Testis (tissue), 2 donors: ENCODE measurements around the gene IMMP2L.

ENCODE experiments used
- CTCF ChIP-seq, 3 experiments: fragments of 450-650 bp in 2 of 3; fragments of 200-600 bp in 1 of 3; sonication (generic) in 1 of 3; IDR thresholded peaks; one replicate each; pipeline ENCODE4 v1.5.1; 2016 to 2019; ENCODE audit warnings: antibody characterized with exemption in 3 of 3, mild to moderate bottlenecking in 2 of 3, moderate library complexity in 1 of 3
- POLR2A ChIP-seq: fragments of 450-650 bp; IDR thresholded peaks from one replicate; pipeline ENCODE4 v1.6.1; 2017; ENCODE audit warnings: antibody characterized with exemption, mild to moderate bottlenecking, moderate library complexity

GRCh38 chr7:111239437-111239836, 322.9 kb downstream of the IMMP2L start:
- no peak for TF ChIP-seq CTCF (IDR thresholded peaks at IDR 0.05)
- TF ChIP-seq POLR2A: no peak
